Erythroblast (primary cell): ENCODE results near the gene SNX11.

ENCODE experiments used
- GATA1 ChIP-seq: IDR thresholded peaks from 2 replicates; pipeline ENCODE4 v1.6.1; 2011; ENCODE audit warnings: low read depth, mild to moderate bottlenecking, control low read depth, low read length, moderate library complexity
- POLR2A ChIP-seq: IDR thresholded peaks from 2 replicates; pipeline ENCODE4 v1.6.1; 2011; ENCODE audit warnings: mild to moderate bottlenecking, low read length

- TF ChIP-seq POLR2A = no peak
- TF ChIP-seq GATA1 = no peak
Observed at GRCh38 chr17:48113201-48113676, 5.7 kb downstream of the SNX11 start.
